Hematopoietic multipotent progenitor cell treated with erythropoietin and hydrocortisone succinate and interleukin-3 and kit ligand, for 4 days (in vitro differentiated cells): ENCODE results near the gene SELENOM.
"Not testable (repeated sequence)": the region's sequence is repeated elsewhere in the genome, so short reads cannot be mapped to it uniquely, and the experiment has no call there.

Experiments used
- DNase-seq: peaks from one replicate; pipeline ENCODE4 v3.0.0-alpha.2; 2015

The SELENOM gene

DNA sequence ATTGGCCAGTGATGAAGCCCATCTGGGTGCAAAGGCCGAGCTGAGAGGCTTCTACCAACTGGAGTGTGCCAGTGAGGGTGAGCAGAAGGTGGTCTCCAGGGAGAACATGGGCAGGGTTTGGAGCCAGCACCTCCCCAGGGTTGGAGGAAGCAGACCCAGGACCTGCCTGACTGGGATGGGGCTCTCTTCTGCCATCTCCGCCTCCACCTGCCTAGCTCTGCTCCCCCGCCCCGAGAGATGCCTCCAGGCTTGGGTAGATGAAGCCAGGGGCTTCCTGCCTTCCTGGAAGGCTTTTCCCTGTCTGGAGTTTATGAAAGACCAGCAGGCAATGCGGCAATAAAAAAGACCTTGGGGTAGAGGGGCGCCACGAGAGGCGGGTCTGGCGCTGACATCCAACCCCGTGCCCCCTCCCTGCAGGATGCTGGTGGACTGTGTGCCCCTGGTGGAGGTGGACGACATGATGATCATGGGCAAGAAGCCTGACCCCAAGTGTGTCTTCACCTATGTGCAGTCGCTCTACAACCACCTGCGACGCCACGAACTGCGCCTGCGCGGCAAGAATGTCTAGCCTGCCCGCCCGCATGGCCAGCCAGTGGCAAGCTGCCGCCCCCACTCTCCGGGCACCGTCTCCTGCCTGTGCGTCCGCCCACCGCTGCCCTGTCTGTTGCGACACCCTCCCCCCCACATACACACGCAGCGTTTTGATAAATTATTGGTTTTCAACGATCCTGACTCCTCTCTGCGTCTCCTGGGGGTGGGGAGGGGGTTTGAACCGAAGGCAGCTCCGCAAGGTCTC is 3.3 kb downstream of the SELENOM start:
- DNase-seq, result no peak

GRCh38 chr22:31103111-31103510 is 4.3 kb downstream of the SELENOM start:
- no peak for DNase-seq

- DNase-seq, result no peak
These were observed 4.8 kb downstream of the SELENOM start for GRCh38 chr22:31102441-31103081.

- no peak for DNase-seq
These were observed 6.4 kb downstream of the SELENOM start for GRCh38 chr22:31100762-31101525.

DNA sequence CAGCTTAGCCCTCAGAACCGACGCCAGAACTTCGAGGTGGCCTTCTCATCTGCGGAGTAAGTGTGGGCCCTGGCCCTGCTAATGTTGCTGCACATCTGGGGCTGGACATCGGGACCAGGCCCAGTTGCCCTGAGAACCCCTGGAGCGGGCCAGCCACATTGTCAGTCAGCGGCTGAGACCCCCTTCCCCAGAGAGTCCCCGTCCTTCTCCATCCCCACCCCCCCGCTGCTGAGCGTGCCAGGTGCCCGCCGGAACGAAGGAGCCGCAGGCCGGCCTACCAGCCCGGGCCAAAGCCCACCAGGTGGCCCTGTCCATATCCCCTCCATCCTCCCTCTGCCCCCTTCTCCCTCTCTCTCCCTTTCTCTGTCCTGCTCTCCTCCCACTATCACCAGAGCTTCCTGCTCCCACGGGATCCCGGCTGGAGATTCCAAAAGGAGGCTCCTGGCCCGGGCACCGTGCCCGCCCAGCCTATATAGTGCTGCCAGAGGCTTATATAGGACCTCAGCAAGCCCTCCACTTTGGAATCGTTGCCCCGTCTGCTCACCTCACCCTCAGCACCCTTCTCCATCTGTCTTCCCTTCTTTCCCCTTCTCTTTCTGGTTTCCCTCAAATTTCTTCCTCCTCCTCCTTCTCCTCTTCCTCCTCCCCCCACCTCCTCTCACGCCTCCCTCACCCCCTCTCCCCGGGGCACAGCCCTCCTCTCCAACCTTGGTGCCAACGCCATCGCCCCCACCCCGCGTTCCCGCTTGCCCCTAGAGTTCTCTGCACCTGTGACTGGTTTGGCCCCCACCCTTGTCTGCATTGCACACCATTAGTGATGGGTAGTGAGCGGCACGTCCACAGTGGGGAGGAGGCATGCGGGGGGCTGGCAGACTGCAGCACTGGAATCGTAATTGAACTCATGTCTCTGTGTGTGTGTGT is 7.3 kb downstream of the SELENOM start:
- no peak for DNase-seq

GRCh38 chr22:31099386-31099785 is 8.0 kb downstream of the SELENOM start:
- DNase-seq, result no peak

DNA sequence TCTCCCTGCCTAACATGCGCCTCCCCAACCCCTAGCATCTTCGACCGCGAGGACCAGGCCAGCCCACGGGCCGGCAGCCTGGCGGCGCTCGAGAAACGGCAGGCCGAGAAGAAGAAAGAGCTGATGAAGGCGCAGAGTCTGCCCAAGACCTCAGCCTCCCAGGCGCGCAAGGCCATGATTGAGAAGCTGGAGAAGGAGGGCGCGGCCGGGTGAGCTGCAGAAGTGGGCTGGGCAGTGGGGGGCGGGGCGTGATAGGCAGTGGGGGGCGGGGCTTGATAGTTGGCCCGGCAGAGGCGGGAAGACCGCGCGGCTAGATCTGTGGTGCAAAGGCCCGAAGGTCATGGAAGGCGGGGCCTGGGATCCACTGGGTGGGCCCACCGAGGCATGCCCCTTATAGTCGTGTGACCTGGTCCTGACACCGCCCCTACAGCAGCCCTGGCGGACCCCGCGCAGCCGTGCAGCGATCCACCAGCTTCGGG is 8.7 kb downstream of the SELENOM start:
- DNase-seq, result no peak

GRCh38 chr22:31097941-31098631 is 9.3 kb downstream of the SELENOM start:
- DNase-seq, result no peak

DNA sequence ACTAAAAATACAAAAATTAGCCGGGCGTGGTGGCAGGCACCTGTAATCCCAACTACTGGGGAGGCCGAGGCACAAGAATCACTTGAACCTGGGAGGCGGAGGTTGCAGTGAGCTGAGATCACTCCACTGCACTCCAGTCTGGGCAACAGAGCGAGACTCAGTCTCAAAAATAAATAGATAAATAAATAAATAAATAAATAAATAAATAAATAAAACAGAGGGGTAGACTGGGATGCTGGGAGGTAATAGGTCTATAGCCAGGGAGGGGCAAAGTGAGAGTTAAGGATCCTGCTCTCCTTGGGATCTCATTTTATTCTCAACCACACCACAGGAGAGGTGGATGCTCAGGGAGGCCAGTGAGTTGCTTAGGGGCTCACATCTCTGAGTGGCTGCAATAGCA is 9.8 kb downstream of the SELENOM start:
- not testable (repeated sequence) for DNase-seq

DNA sequence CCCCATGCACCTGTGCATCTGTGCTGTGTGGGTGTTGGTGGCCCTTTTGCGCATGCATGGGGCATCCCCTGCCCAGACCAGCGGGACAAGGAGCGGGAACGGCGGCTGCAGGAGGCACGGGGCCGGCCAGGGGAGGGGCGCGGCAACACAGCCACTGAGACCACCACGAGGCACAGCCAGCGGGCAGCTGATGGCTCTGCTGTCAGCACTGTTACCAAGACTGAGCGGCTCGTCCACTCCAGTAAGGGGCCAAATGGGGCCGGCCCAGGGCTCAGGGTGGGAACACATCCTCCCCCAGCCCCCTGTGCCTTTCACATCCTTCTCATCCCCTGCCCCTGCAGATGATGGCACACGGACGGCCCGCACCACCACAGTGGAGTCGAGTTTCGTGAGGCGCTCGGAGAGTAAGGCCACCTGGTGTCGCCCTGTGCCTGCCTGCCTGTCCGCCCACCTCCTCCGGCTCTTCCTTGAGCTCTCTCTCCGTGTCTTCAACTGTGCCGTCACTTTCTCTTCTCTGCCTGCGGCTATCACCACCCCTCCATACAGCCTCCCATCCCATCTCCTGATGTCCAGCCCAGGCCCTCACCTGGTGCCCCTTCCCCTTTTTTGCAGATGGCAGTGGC is 10.6 kb downstream of the SELENOM start:
- DNase-seq, result no peak

GRCh38 chr22:31095637-31096249 is 11.6 kb downstream of the SELENOM start:
- DNase-seq, result no peak

GRCh38 chr22:31094741-31095140 is 12.6 kb downstream of the SELENOM start:
- DNase-seq, result no peak

DNA sequence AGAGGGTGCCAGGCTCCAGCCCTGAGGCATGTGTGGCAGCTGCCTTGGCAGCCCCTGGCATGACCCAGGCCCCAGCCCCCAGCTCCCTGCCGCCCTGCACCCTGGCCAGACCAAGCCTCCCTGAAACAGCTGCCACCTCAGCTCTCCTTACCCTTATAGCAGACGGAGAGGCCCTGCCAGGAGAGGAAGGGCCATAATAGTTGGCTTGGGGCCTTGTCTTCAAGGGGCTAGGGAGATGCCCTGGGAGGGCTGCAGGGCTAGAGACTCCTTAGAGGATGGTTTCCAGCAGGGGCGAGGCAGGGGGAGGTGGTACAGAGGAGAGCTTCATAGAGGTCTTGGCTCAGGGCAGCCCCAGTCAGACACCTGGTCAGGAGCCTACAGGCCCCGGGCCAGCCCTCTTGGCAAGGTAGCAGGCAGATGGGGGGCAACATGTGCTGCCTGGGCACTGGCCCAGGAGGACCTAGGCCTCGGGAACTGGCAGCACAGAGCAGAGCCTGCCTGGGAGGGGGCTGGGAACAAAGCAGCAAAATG is 13.3 kb downstream of the SELENOM start:
- DNase-seq, result no peak

DNA sequence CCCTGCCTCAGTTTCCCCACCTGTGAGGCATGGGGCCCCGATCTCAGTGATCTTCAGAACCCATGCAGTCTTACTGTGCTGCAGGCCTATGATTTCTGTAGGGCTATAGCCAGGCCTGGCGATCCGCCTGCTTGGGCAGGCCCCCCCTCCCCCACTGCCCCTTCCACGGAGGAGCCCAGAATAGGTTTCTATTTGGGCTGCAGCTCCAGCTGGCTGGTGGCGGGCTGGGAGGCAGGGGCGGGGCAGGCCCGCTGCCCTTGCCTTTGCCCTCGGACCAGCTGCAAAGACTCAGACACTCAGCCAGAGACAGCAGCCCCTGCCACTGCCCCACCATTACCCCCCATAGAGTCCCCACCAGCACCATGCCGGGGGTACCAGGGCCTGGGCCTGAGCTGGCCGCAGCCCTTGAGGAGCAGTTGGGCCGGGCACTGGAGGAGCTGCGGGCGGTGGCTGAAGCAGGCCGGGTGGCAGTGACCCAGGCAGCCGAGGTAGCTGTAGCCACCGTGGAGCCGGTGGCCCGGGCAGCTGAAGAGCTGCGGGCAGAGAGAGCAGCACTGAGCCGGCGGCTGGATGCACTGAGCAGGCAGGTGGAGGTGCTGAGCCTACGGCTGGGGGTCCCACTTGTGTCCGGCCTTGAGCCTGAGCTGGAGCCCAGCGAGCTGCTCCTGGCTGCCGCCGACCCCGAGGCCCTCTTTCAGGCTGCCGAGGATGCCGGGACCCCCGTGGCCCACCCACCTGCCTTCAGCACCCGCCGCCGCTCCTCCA is 14.1 kb downstream of the SELENOM start:
- no peak for DNase-seq

DNA sequence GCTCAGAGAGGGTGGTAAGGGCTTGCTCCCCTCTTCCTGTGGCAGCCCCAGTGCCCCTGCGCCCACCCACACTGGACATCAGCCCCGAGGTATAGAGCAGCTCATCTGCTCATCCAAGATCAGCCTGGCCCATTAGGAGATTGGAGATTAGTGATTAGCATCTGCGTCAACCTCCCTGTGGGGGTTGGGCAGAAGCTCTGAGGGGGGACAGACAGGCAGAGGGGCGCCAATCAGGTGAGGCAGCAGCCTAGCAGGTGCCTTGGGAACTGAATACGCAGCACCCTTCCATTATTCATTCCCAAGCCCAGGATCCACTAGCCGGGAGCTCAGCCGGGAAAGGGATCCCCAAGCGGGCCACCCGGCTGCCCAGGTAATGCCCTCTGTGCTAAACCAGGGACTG is 15.2 kb downstream of the SELENOM start:
- DNase-seq, result no peak

GRCh38 chr22:31091106-31091975 is 16.0 kb downstream of the SELENOM start:
- no peak for DNase-seq

DNA sequence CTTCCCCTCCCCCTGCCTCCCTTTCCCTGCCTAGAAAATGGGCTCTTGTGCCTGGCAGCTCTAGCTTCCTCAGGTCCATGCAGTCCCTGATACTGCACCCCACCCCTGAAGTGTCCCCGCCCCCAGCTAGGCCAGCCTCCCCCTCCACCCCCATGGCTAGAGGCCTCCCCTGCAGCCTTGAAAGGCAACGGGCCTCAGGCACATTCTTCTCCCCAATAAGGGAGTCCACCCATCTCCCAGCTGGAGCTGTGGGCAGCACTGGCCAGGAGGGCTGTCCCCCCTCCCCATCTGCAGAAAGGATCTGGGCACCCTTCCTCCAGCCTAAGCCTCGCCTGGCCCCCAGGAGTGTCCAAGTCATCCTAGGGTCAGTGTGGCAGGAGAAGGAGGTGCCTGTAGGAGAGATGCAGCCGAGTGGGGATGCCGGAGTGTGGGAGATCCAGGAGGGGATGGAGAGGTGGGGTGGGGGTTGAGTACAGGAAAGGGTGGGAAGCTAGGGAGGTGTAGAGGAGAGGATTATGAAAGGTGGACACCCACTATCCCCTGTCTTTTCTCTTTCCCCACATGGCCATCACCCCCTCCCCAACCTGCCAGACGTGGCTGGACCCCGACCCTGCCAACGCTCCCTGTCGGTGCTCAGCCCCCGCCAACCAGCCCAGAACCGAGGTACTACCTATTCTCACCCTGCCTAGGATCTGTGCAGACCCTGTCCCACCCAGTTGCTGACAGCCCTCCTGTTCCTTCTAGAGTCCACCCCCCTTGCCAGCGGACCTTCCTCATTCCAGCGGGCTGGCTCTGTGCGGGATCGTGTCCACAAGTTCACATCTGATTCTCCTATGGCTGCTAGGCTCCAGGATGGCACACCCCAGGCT is 16.9 kb downstream of the SELENOM start:
- no peak for DNase-seq
